ENCODE data around the gene BLMH. TPM values are rescaled to one million over a fixed set of nuclear protein-coding genes. Genes with fewer than 3 reads are reported as not detected.
A peak's percentile ranks its signal among the peaks of the same experiment; 100 is the strongest.

Gene BLMH
- total and polyA plus RNA-seq, 4 donors, result 45.3 to 63.7 (median 57.8) TPM

GRCh38 chr17:30312226-30312625 is 20.5 kb upstream of the BLMH start:
- Histone ChIP-seq H3K36me3 (ENCODE audit: control insufficient read depth, insufficient read depth, low read length) (no peaks in the 10 kb centered on the region), H3K4me1 (ENCODE audit: control insufficient read depth, insufficient read depth, low read length) (no peaks in the 10 kb centered on the region), H3K9me3 (ENCODE audit: control insufficient read depth, insufficient read depth, low read length) (no peaks in the 10 kb centered on the region), H3K4me3 (ENCODE audit: low read depth, low read length) (no peak overlapping the region), H3K27me3 (ENCODE audit: control insufficient read depth, insufficient read depth, low read length) (no peaks in the 10 kb centered on the region), H3K27ac (ENCODE audit: low read depth, low read length) (no peak overlapping the region)
- 50% methylated on average over 1 of the region's 2 CpGs for WGBS (ENCODE audit: insufficient coverage)
- DNase-seq (ENCODE audit: low read depth in 4 of 6, low spot score in 6 of 6), result no peak

GRCh38 chr17:30310562-30310961 is 18.8 kb upstream of the BLMH start:
- Histone ChIP-seq H3K4me3 (ENCODE audit: low read depth, low read length) (no peak overlapping the region), H3K27ac (ENCODE audit: low read depth, low read length) (no peak overlapping the region), H3K36me3 (ENCODE audit: control insufficient read depth, insufficient read depth, low read length) (no peaks in the 10 kb centered on the region), H3K4me1 (ENCODE audit: control insufficient read depth, insufficient read depth, low read length) (no peaks in the 10 kb centered on the region), H3K27me3 (ENCODE audit: control insufficient read depth, insufficient read depth, low read length) (no peaks in the 10 kb centered on the region), H3K9me3 (ENCODE audit: control insufficient read depth, insufficient read depth, low read length) (no peaks in the 10 kb centered on the region)
- no CpG with 5 or more reads among the region's 2 CpGs for WGBS (ENCODE audit: insufficient coverage)
- DNase-seq (ENCODE audit: low read depth in 4 of 6, low spot score in 6 of 6), result no peak

- 100% methylated on average over 1 of the region's 6 CpGs for WGBS (ENCODE audit: insufficient coverage)
Measured at GRCh38 chr17:30309591-30309990, 17.8 kb upstream of the BLMH start.

DNA sequence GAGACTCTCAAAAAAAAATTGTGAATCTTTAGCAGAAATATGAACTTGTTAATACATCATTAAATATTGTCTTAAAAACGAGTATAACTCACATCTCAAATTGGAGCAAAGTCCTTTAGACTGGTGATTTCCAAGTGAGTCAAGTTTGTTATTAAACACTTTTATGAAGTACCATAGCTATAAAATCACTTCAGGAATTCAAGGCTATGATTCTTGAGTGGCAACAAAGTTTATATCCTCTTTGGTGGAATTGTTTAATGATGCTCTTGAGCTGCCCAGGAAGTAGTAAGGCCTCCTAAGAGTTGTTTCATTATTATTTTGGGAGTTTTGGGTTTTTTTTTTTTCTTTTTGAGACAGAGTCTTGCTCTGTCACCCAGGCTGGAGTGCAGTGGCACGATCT is 16.7 kb upstream of the BLMH start:
- H3K27me3 ChIP-seq (ENCODE audit: control insufficient read depth, insufficient read depth, low read length), result no peaks in the 10 kb centered on the region
- WGBS (ENCODE audit: insufficient coverage), result 100% methylated on average over 1 of the region's 2 CpGs

More at GRCh38 chr17:30309591-30309990, 17.8 kb upstream of the BLMH start:
- no peak overlapping the region for H3K4me3 ChIP-seq (ENCODE audit: low read depth, low read length)
- no peak for DNase-seq (ENCODE audit: low read depth in 4 of 6, low spot score in 6 of 6)
- no peaks in the 10 kb centered on the region for H3K9me3 ChIP-seq (ENCODE audit: control insufficient read depth, insufficient read depth, low read length)
- H3K27me3 ChIP-seq (ENCODE audit: control insufficient read depth, insufficient read depth, low read length), result no peaks in the 10 kb centered on the region
- no peaks in the 10 kb centered on the region for H3K4me1 ChIP-seq (ENCODE audit: control insufficient read depth, insufficient read depth, low read length)
- no peak overlapping the region for H3K27ac ChIP-seq (ENCODE audit: low read depth, low read length)
- H3K36me3 ChIP-seq (ENCODE audit: control insufficient read depth, insufficient read depth, low read length), result no peaks in the 10 kb centered on the region

DNA sequence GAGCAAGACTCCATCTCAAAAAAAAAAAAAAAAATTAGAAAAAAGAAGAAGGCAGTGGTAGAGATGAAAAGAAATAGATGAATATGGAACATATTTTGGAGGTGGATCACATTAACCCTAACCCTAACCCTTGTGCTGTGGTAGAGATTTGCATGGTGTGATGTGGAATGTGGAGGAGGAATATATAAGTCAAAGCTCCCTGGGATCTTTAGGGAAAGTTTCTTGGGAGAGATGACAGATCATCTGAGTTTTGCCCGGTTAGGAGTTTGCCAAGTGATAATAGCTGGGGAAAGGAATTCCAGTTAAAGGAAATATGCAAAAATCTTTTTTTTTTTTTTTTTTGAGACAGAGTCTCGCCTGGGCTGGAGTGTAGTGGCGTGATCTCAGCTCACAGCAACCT is 13.0 kb upstream of the BLMH start:
- 100% methylated on average over 1 of the region's 3 CpGs for WGBS (ENCODE audit: insufficient coverage)
- no peaks in the 10 kb centered on the region for H3K4me1 ChIP-seq (ENCODE audit: control insufficient read depth, insufficient read depth, low read length)
- H3K27ac ChIP-seq (ENCODE audit: low read depth, low read length), result no peak overlapping the region
- no peak overlapping the region for H3K4me3 ChIP-seq (ENCODE audit: low read depth, low read length)
- H3K9me3 ChIP-seq (ENCODE audit: control insufficient read depth, insufficient read depth, low read length), result no peaks in the 10 kb centered on the region
- H3K27me3 ChIP-seq (ENCODE audit: control insufficient read depth, insufficient read depth, low read length), result no peaks in the 10 kb centered on the region
- no peak for DNase-seq (ENCODE audit: low read depth in 4 of 6, low spot score in 6 of 6)
- H3K36me3 ChIP-seq (ENCODE audit: control insufficient read depth, insufficient read depth, low read length), result no peaks in the 10 kb centered on the region

More for the DNA sequence above, 16.7 kb upstream of the BLMH start:
- no peak for DNase-seq (ENCODE audit: low read depth in 4 of 6, low spot score in 6 of 6)
- Histone ChIP-seq H3K27ac (ENCODE audit: low read depth, low read length) (no peak overlapping the region), H3K4me3 (ENCODE audit: low read depth, low read length) (no peak overlapping the region), H3K9me3 (ENCODE audit: control insufficient read depth, insufficient read depth, low read length) (no peaks in the 10 kb centered on the region), H3K36me3 (ENCODE audit: control insufficient read depth, insufficient read depth, low read length) (no peaks in the 10 kb centered on the region), H3K4me1 (ENCODE audit: control insufficient read depth, insufficient read depth, low read length) (no peaks in the 10 kb centered on the region)

DNA sequence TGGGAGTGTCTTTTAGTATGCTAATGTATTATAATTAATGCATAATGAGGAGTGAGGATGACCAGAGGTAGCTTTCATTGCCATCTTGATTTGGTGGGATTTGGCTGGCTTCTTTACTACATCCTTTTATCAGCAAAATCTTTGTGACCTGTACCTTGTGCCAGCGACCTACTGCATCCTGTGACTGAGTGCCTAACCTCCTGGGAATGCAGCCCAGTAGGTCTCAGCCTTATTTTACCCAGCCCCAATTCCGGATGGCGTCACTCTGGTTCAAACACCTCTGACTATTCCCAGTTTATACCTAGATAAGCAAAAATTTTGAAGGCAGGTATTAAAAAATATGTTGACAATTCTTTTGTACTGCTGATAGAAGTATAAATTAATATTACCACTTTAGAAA is 10.5 kb upstream of the BLMH start:
- Histone ChIP-seq H3K27me3 (ENCODE audit: control insufficient read depth, insufficient read depth, low read length) (no peaks in the 10 kb centered on the region), H3K27ac (ENCODE audit: low read depth, low read length) (no peak overlapping the region), H3K4me3 (ENCODE audit: low read depth, low read length) (no peak overlapping the region), H3K4me1 (ENCODE audit: control insufficient read depth, insufficient read depth, low read length) (no peaks in the 10 kb centered on the region), H3K9me3 (ENCODE audit: control insufficient read depth, insufficient read depth, low read length) (no peaks in the 10 kb centered on the region), H3K36me3 (ENCODE audit: control insufficient read depth, insufficient read depth, low read length) (no peaks in the 10 kb centered on the region)
- DNase-seq (ENCODE audit: low read depth in 4 of 6, low spot score in 6 of 6), result no peak
- WGBS (ENCODE audit: insufficient coverage), result 100% methylated on average over 1 of the region's 3 CpGs

- no peaks in the 10 kb centered on the region for H3K4me1 ChIP-seq (ENCODE audit: control insufficient read depth, insufficient read depth, low read length)
- no peak for DNase-seq (ENCODE audit: low read depth in 4 of 6, low spot score in 6 of 6)
- no peaks in the 10 kb centered on the region for H3K36me3 ChIP-seq (ENCODE audit: control insufficient read depth, insufficient read depth, low read length)
- no peaks in the 10 kb centered on the region for H3K9me3 ChIP-seq (ENCODE audit: control insufficient read depth, insufficient read depth, low read length)
- no peaks in the 10 kb centered on the region for H3K27me3 ChIP-seq (ENCODE audit: control insufficient read depth, insufficient read depth, low read length)
- no peak overlapping the region for H3K4me3 ChIP-seq (ENCODE audit: low read depth, low read length)
- H3K27ac ChIP-seq (ENCODE audit: low read depth, low read length), result no peak overlapping the region
Measured at GRCh38 chr17:30300818-30301217, 9.1 kb upstream of the BLMH start.

DNA sequence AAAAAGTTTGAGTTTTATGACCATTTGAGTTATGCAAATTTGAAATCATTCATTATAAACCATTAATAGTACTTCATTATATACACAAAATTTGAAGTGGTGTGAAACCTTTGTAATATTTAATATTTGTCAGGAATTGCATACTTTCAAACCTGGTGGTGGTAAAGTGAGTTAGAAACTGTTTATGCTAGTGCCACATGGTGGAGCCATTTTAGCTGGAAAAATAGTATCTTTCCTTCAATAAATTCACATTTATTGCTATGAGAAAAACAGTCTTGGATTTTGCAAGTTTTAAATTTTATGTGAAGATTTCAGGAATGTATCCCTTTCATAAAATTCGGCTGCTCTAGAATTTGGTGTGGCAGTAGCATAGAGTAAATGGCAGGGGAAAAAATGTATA is 7.3 kb upstream of the BLMH start:
- H3K27me3 ChIP-seq (ENCODE audit: control insufficient read depth, insufficient read depth, low read length), result no peaks in the 10 kb centered on the region
- H3K9me3 ChIP-seq (ENCODE audit: control insufficient read depth, insufficient read depth, low read length), result no peaks in the 10 kb centered on the region
- H3K4me3 ChIP-seq (ENCODE audit: low read depth, low read length), result no peak overlapping the region
- H3K27ac ChIP-seq (ENCODE audit: low read depth, low read length), result no peak overlapping the region
- H3K36me3 ChIP-seq (ENCODE audit: control insufficient read depth, insufficient read depth, low read length), result no peaks in the 10 kb centered on the region
- WGBS (ENCODE audit: insufficient coverage), result no CpG with 5 or more reads among the region's 1 CpG
- H3K4me1 ChIP-seq (ENCODE audit: control insufficient read depth, insufficient read depth, low read length), result no peaks in the 10 kb centered on the region
- DNase-seq (ENCODE audit: low read depth in 4 of 6, low spot score in 6 of 6), result peak in 2 of 6 donors; percentile 31 to 60

DNA sequence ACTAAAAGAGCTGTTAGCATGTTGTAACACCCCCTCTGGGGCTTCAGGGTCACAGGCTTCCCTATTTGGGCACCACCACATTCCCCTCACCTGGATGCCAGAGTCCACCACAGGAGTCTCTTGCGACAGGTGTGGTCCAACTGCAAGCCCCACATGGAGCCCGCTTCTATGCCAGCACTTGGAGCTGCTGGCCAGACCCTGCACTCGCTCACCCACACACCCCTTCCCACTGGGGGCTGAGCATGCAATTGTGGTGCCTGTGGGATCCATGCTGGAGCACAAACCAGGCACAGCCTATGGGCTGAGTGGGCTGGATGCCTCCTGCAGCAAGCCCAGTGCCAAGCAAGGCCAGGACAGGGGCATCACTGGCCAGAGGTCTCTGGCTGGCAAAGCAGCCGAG is 6.0 kb upstream of the BLMH start:
- Histone ChIP-seq H3K36me3 (ENCODE audit: control insufficient read depth, insufficient read depth, low read length) (no peaks in the 10 kb centered on the region), H3K27me3 (ENCODE audit: control insufficient read depth, insufficient read depth, low read length) (no peaks in the 10 kb centered on the region), H3K4me1 (ENCODE audit: control insufficient read depth, insufficient read depth, low read length) (no peaks in the 10 kb centered on the region), H3K27ac (ENCODE audit: low read depth, low read length) (no peak overlapping the region), H3K4me3 (ENCODE audit: low read depth, low read length) (no peak overlapping the region), H3K9me3 (ENCODE audit: control insufficient read depth, insufficient read depth, low read length) (no peaks in the 10 kb centered on the region)
- 100% methylated on average over 3 of the region's 4 CpGs for WGBS (ENCODE audit: insufficient coverage)
- DNase-seq (ENCODE audit: low read depth in 4 of 6, low spot score in 6 of 6), result no peak

DNA sequence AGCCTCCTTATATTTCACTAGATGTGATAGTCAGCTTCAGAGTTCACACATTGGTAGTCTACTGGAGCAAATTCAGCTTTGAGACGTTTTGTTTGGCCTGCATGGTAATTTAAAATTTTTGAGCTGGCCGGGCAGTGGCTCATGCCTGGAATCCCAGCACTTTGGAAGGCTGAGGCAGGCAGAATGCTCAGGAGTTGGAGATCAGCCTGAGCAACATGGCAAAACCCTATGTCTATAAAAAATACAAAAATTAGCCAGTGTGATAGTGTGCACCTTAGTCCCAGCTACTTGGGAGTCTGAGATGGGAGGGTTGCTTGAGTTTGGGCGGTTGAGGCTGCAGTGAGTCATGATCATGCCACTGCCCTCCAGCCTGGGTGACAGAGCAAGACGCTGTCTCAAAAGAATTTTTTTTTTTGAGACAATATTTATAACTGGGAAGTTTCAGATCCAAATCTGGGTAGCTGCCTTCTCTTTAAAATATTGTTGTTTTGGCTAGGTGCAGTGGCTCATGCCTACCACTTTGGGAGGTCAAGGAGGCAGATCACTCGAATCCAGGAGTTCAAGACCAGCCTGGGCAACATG is 4.8 kb upstream of the BLMH start:
- H3K36me3 ChIP-seq (ENCODE audit: control insufficient read depth, insufficient read depth, low read length), result no peaks in the 10 kb centered on the region
- H3K9me3 ChIP-seq (ENCODE audit: control insufficient read depth, insufficient read depth, low read length), result no peaks in the 10 kb centered on the region
- H3K4me3 ChIP-seq (ENCODE audit: low read depth, low read length), result no peak overlapping the region
- no peak overlapping the region for H3K27ac ChIP-seq (ENCODE audit: low read depth, low read length)
- H3K4me1 ChIP-seq (ENCODE audit: control insufficient read depth, insufficient read depth, low read length), result no peaks in the 10 kb centered on the region
- 80% methylated on average over 4 of the region's 5 CpGs for WGBS (ENCODE audit: insufficient coverage)
- no peaks in the 10 kb centered on the region for H3K27me3 ChIP-seq (ENCODE audit: control insufficient read depth, insufficient read depth, low read length)
- DNase-seq (ENCODE audit: low read depth in 4 of 6, low spot score in 6 of 6), result no peak
